Activated CD4-positive, alpha-beta T cell treated with anti-CD3 and anti-CD28 coated beads for 1 hour (primary cell): Measurements from ENCODE around the gene OPRD1.

Source experiments
- DNase-seq: peaks from one replicate; pipeline ENCODE4 v3.0.0-alpha.2; 2020

The OPRD1 gene

GRCh38 chr1:28886731-28887418 is 74.9 kb downstream of the OPRD1 start:
- DNase-seq: peak; percentile 85

DNA sequence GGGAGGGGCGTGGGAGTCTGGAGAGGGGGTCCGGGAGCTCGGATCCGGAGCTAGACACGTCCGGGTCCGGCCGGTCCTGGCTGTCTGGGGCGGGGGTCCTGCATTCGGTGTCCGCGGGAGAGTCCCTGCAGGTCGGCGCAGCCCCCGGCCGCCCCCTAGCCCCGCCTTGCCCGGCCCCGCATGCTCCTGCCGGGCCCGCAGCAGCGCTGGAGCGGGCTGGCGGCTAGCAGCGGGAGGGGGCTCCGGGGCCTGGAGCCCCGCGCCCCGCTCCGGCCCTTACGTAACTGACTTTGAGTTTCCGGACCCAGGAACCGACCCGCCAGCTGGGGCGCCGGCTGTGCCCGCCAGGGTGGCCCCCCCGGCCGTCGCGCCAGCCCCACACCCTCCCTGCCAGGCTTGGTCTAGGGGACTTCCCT is 75.5 kb downstream of the OPRD1 start:
- DNase-seq: peak; percentile 35

DNA sequence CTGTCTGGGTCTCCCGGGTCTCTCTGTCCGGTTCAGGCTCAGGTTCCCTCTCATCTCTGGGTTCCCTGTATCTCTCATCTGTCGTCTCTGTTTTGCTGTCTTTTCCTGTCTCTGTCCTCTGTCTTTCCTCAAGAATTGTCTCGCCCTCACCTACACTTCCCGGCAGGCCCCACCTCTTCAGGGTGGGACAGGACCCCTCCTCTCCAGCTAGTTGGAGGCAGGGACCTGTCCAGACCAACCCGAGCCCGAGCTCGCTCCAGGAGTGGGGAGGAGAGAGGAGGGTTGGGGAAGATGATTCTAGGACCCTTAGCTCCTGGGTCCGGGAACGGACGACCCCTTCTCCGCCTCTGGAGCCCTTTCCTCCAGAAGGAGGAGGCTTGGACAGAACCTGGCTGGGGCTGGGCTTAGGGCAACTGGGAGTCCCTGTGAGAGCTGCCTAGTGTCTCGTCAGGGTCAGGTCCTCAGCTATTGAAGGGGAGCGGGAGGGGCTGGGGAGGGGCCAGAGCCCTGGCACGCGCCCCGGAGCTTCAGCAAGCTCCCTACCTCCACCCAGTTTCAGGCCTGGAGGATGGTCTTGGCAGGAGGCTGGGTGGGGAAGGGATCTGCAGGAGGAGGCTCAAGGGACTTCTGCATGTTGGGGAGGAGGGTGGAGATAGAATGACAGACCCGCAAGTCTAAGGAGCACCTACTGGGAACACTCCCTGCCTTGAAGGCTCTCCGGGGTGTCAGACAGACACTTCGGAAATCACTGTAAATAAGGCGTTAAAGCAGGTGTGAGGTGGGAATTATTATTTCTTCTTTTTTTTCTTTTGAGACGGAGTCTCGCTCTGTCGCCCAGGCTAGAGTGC is 76.1 kb downstream of the OPRD1 start:
- no peak for DNase-seq

GRCh38 chr1:28888915-28889314 is 76.9 kb downstream of the OPRD1 start:
- DNase-seq: no peak

- DNase-seq: no peak
Measured at GRCh38 chr1:28889357-28889756, 77.4 kb downstream of the OPRD1 start.

GRCh38 chr1:28890435-28890834 is 78.5 kb downstream of the OPRD1 start:
- DNase-seq: no peak

- DNase-seq: no peak
Measured at GRCh38 chr1:28890836-28891235, 78.9 kb downstream of the OPRD1 start.

DNA sequence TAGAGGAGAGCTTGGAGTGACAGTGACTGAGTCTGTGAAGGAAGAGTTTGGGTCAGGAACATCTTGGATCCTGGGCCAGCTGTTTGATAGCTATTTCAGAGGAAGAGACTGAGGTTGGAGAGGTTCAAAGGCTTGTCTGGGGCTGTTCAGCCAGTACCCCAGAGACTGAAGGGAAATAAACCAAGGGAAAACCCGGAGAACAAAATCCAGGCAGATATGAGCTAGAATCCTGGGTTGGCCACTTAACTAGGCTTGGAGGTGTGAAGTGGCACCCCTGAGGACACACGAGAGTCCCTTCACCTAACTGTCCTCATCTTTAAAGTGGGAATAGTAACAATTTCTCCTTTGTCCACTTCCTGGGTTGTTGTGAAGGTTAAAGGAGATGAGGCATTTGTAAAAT is 79.3 kb downstream of the OPRD1 start:
- DNase-seq: no peak

- DNase-seq: no peak
Measured at GRCh38 chr1:28893403-28894102, 81.6 kb downstream of the OPRD1 start.

- DNase-seq: no peak
Measured at GRCh38 chr1:28894785-28895184, 82.8 kb downstream of the OPRD1 start.

GRCh38 chr1:28895896-28896608 is 84.1 kb downstream of the OPRD1 start:
- DNase-seq: no peak

DNA sequence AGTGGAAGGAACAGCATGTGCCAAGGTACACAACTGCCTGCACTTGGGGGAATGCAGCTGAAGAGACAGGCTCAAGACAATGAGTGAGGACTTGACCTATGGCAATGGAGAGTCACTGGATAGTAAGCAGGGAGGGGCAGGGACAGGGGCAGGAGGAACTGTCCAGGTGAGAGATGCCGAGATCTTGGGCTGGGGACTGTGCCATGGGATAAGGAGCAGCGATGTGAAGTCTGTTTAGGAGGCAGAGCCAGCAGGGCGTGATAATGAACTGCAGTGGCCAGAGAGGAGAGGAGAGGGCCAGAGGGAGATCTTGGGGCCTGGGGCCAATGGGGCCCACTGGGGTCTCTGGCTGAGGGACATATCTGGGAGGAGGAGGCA is 84.6 kb downstream of the OPRD1 start:
- DNase-seq: no peak

- no peak for DNase-seq
Measured at GRCh38 chr1:28897789-28898188, 85.8 kb downstream of the OPRD1 start.

GRCh38 chr1:28898405-28898881 is 86.5 kb downstream of the OPRD1 start:
- DNase-seq: no peak

DNA sequence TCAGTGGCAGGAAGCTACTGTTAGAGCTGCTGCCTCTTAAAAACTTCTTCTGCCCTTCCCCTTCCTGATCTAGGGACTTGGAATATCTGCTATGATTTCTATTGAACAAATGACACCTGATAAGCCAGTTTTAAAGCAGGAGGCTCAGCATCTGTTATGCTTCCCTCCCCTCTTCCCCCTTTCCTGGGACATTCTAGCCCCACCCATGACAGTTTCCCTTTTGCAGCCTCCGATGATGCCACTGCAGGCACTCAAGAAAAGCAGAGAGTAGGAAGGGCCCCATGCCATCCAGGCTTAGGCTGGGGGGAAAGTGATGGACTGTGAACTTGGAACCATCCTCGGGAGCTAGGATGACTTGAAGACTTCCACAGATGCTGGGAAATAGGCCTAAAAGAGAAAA is 87.3 kb downstream of the OPRD1 start:
- no peak for DNase-seq

GRCh38 chr1:28900562-28900961 is 88.6 kb downstream of the OPRD1 start:
- no peak for DNase-seq

- no peak for DNase-seq
Measured at GRCh38 chr1:28902738-28903137, 90.8 kb downstream of the OPRD1 start.

- no peak for DNase-seq
Measured at GRCh38 chr1:28905921-28906666, 94.1 kb downstream of the OPRD1 start.

- DNase-seq: no peak
Measured at GRCh38 chr1:28909198-28909597, 97.2 kb downstream of the OPRD1 start.

GRCh38 chr1:28910379-28911115 is 98.6 kb downstream of the OPRD1 start:
- no peak for DNase-seq

GRCh38 chr1:28913786-28914227 is 101.8 kb downstream of the OPRD1 start:
- DNase-seq: no peak
